NCI-H1092 treated with DMSO at 0.1 percent for 48 hours (cell line): ENCODE measurements around the gene TCF20.

Source experiments
- DNase-seq: peaks from one replicate; lab custom pipeline; 2025; lab: John Stamatoyannopoulos, UW

Gene TCF20

GRCh38 chr22:42270510-42271190 lies at the start of gene TCF20:
Gene TCF20 (minus strand): TSS chr22:42270653. CDS start chr22:42215305, 55,348 bp downstream.
- DNase-seq = peak; percentile 81

- DNase-seq = no peak
Measured at GRCh38 chr22:42319386-42319785, 48.9 kb upstream of the TCF20 start.

GRCh38 chr22:42318967-42319366 lies 48.5 kb upstream of the TCF20 start:
- no peak for DNase-seq

GRCh38 chr22:42317691-42318547 lies 47.5 kb upstream of the TCF20 start:
- DNase-seq = peak; percentile 71

GRCh38 chr22:42317008-42317407 lies 46.6 kb upstream of the TCF20 start:
- DNase-seq = no peak

- DNase-seq = no peak
Measured at GRCh38 chr22:42315392-42315756, 44.9 kb upstream of the TCF20 start.

GRCh38 chr22:42314709-42315391 lies 44.4 kb upstream of the TCF20 start:
- no peak for DNase-seq

- DNase-seq = peak; percentile 96
Measured at GRCh38 chr22:42313804-42314581, 43.5 kb upstream of the TCF20 start.

GRCh38 chr22:42313204-42313603 lies 42.8 kb upstream of the TCF20 start:
- no peak for DNase-seq

GRCh38 chr22:42310291-42311015 lies 40.0 kb upstream of the TCF20 start:
- no peak for DNase-seq

- no peak for DNase-seq
Measured at GRCh38 chr22:42309865-42310264, 39.4 kb upstream of the TCF20 start.

- no peak for DNase-seq
Measured at GRCh38 chr22:42308892-42309468, 38.5 kb upstream of the TCF20 start.

GRCh38 chr22:42307806-42308563 lies 37.5 kb upstream of the TCF20 start:
- no peak for DNase-seq

- no peak for DNase-seq
Measured at GRCh38 chr22:42306010-42306409, 35.6 kb upstream of the TCF20 start.

- no peak for DNase-seq
Measured at GRCh38 chr22:42304324-42304790, 33.9 kb upstream of the TCF20 start.

GRCh38 chr22:42303396-42304323 lies 33.2 kb upstream of the TCF20 start:
- no peak for DNase-seq

- DNase-seq = no peak
Measured at GRCh38 chr22:42301742-42302102, 31.3 kb upstream of the TCF20 start.

- DNase-seq = no peak
Measured at GRCh38 chr22:42301077-42301741, 30.8 kb upstream of the TCF20 start.
